Osteoblast (primary cell): ENCODE data around the gene SDHD. TPM values are rescaled to one million over a fixed set of nuclear protein-coding genes. Genes with fewer than 3 reads are reported as not detected.

Experiments
- DNase-seq: peaks from one replicate; pipeline ENCODE4 v3.0.0; 2011; ENCODE audit warnings: low spot score, mixed read lengths; ENCODE audit not compliant: insufficient read length; ENCODE audit errors: missing footprints
- H2AFZ ChIP-seq: 2 replicates; pipeline ENCODE4 v1.6.0; 2011; ENCODE audit warnings: mild to moderate bottlenecking, low read length
- H3K27ac ChIP-seq: 2 replicates; pipeline ENCODE4 v1.5.1; 2011; ENCODE audit warnings: mild to moderate bottlenecking, low read depth, low read length, moderate library complexity
- H3K27me3 ChIP-seq: 2 replicates; pipeline ENCODE4 v1.6.0; 2012; ENCODE audit warnings: mild to moderate bottlenecking, control low read depth, inconsistent platforms, low read length, moderate library complexity; ENCODE audit not compliant: insufficient read depth
- H3K36me3 ChIP-seq: 2 replicates; pipeline ENCODE4 v1.5.1; 2011; ENCODE audit warnings: mild to moderate bottlenecking, low read length, control low read depth, moderate library complexity; ENCODE audit not compliant: insufficient read depth
- H3K4me1 ChIP-seq: 2 replicates; pipeline ENCODE4 v1.5.1; 2011; ENCODE audit warnings: mild to moderate bottlenecking, low read length, control low read depth, moderate library complexity; ENCODE audit not compliant: insufficient read depth
- H3K4me2 ChIP-seq: 2 replicates; pipeline ENCODE4 v1.6.0; 2011; ENCODE audit warnings: mild to moderate bottlenecking, low read length; ENCODE audit not compliant: insufficient read depth
- H3K4me3 ChIP-seq: fragments of 200-600 bp; sonication (generic); 3 replicates; pipeline ENCODE4 v1.5.1; 2012; ENCODE audit warnings: mild to moderate bottlenecking, low read length, inconsistent platforms; ENCODE audit not compliant: insufficient read depth
- H3K79me2 ChIP-seq: 2 replicates; pipeline ENCODE4 v1.6.0; 2012; ENCODE audit warnings: mild to moderate bottlenecking, low read length, control low read depth, inconsistent platforms; ENCODE audit not compliant: insufficient read depth
- H3K9me3 ChIP-seq: 2 replicates; pipeline ENCODE4 v1.5.1; 2011; ENCODE audit warnings: low read depth, low read length, control low read depth
- H4K20me1 ChIP-seq: 2 replicates; pipeline ENCODE4 v1.6.0; 2012; ENCODE audit warnings: mild to moderate bottlenecking, low read length, control low read depth; ENCODE audit not compliant: insufficient read depth
- CTCF ChIP-seq: IDR thresholded peaks from 2 replicates; pipeline ENCODE4 v1.5.1; 2011; ENCODE audit warnings: mild to moderate bottlenecking, low read depth, low read length, moderate library complexity; ENCODE audit errors: extremely low read depth
- total RNA-seq: library from RNA; depleted of rRNA; stranded (reverse); fragments of >200 nt; gene quantifications from 2 replicates; pipeline ENCODE4 v1.2.3, GENCODE V29; 2012

SDHD gene
- total RNA-seq = 100 and 119 TPM in 2 replicates

GRCh38 chr11:112086422-112087191 lies at the start of gene SDHD, which contains the start of gene TIMM8B:
Gene SDHD (plus strand): TSS chr11:112086873. CDS start chr11:112086908, 35 bp downstream.
Gene TIMM8B (minus strand): TSS chr11:112086756. CDS start chr11:112086723, 33 bp downstream.
- TF ChIP-seq CTCF = peak; percentile 36
- Histone ChIP-seq H3K79me2 (peaks cover 62% of the 10 kb centered on the region), H3K27me3 (no peaks in the 10 kb centered on the region), H3K4me3 (peak within 1 kb of the TSS; percentile 93), H3K9me3 (no peaks in the 10 kb centered on the region), H3K27ac (peak within 1 kb of the TSS; percentile 83), H3K4me2 (peak within 1 kb of the TSS; percentile 89), H3K36me3 (peaks cover 68% of the 10 kb centered on the region), H2AFZ (peak within 1 kb of the TSS; percentile 95), H4K20me1 (peaks cover 8% of the 10 kb centered on the region), H3K4me1 (peaks cover 22% of the 10 kb centered on the region)
- peak; percentile 91 for DNase-seq

- DNase-seq = no peak
- no peaks in the 10 kb centered on the region for H3K79me2 ChIP-seq
- peaks cover 3% of the 10 kb centered on the region for H4K20me1 ChIP-seq
- H3K27ac ChIP-seq = no peak overlapping the region
- no peak overlapping the region for H3K4me3 ChIP-seq
- no peaks in the 10 kb centered on the region for H3K9me3 ChIP-seq
- no peak overlapping the region for H2AFZ ChIP-seq
- TF ChIP-seq CTCF = no peak
- H3K4me1 ChIP-seq = peaks cover 7% of the 10 kb centered on the region
- no peaks in the 10 kb centered on the region for H3K27me3 ChIP-seq
- H3K4me2 ChIP-seq = no peak overlapping the region
- peaks cover 50% of the 10 kb centered on the region for H3K36me3 ChIP-seq
Observed at GRCh38 chr11:112037527-112037926, 49.1 kb upstream of the SDHD start.

- H3K27me3 ChIP-seq = no peaks in the 10 kb centered on the region
- no peak for DNase-seq
- peaks cover 3% of the 10 kb centered on the region for H4K20me1 ChIP-seq
- peaks cover 41% of the 10 kb centered on the region for H3K36me3 ChIP-seq
- no peak overlapping the region for H3K4me3 ChIP-seq
- peak overlapping the region; percentile 28 for H3K4me2 ChIP-seq
- peak overlapping the region; percentile 52 for H3K27ac ChIP-seq
- peaks cover 3% of the 10 kb centered on the region for H3K79me2 ChIP-seq
- peaks cover 14% of the 10 kb centered on the region for H3K4me1 ChIP-seq
- TF ChIP-seq CTCF = no peak
- H3K9me3 ChIP-seq = no peaks in the 10 kb centered on the region
- no peak overlapping the region for H2AFZ ChIP-seq
Observed at GRCh38 chr11:112042161-112042960, 44.3 kb upstream of the SDHD start.

GRCh38 chr11:112042961-112043304 lies 43.7 kb upstream of the SDHD start:
- TF ChIP-seq CTCF = no peak
- Histone ChIP-seq H3K27me3 (no peaks in the 10 kb centered on the region), H3K27ac (peak overlapping the region; percentile 52), H4K20me1 (peaks cover 3% of the 10 kb centered on the region), H3K79me2 (peaks cover 3% of the 10 kb centered on the region), H3K9me3 (no peaks in the 10 kb centered on the region), H3K4me2 (peak overlapping the region; percentile 28), H3K36me3 (peaks cover 35% of the 10 kb centered on the region), H2AFZ (no peak overlapping the region), H3K4me1 (peaks cover 14% of the 10 kb centered on the region), H3K4me3 (no peak overlapping the region)
- no peak for DNase-seq
